Glutamatergic neuron (in vitro differentiated cells): ENCODE measurements around the gene SH2D2A. TPM values are rescaled to one million over a fixed set of nuclear protein-coding genes. Genes with fewer than 3 reads are reported as not detected.

Experiments used
- DNase-seq: peaks from one replicate; pipeline ENCODE4 v3.0.0; 2022
- H3K27ac Mint-ChIP-seq: one replicate; pipeline ENCODE4 v1.8.0; 2020; ENCODE audit warnings: mild to moderate bottlenecking, mixed read lengths, inconsistent platforms; ENCODE audit not compliant: unreplicated experiment
- H3K27me3 Mint-ChIP-seq: one replicate; pipeline ENCODE4 v1.8.0; 2020; ENCODE audit warnings: mild to moderate bottlenecking, moderate library complexity, mixed read lengths, inconsistent platforms; ENCODE audit not compliant: unreplicated experiment
- H3K36me3 Mint-ChIP-seq: one replicate; pipeline ENCODE4 v1.8.0; 2020; ENCODE audit warnings: mild to moderate bottlenecking, mixed read lengths, inconsistent platforms; ENCODE audit not compliant: unreplicated experiment
- H3K4me1 Mint-ChIP-seq: one replicate; pipeline ENCODE4 v1.8.0; 2020; ENCODE audit warnings: mild to moderate bottlenecking, low read depth, mixed read lengths, inconsistent platforms; ENCODE audit not compliant: unreplicated experiment
- H3K4me3 Mint-ChIP-seq: one replicate; pipeline ENCODE4 v1.8.0; 2020; ENCODE audit warnings: mild to moderate bottlenecking, mixed read lengths, inconsistent platforms; ENCODE audit not compliant: unreplicated experiment
- H3K9me3 Mint-ChIP-seq: one replicate; pipeline ENCODE4 v1.8.0; 2020; ENCODE audit warnings: mild to moderate bottlenecking, moderate library complexity, mixed read lengths, inconsistent platforms; ENCODE audit not compliant: unreplicated experiment
- CTCF ChIP-seq: fragments of 200-600 bp; sonication (generic); IDR thresholded peaks from one replicate; pipeline ENCODE4 v1.5.0; 2021; ENCODE audit not compliant: partially characterized antibody, unreplicated experiment
- total RNA-seq: library from RNA; stranded (reverse); fragmentation: NEBNext Ultra II Directional; extraction: Animal tissue kit (Norgen Biotek cat#: 25700); gene quantifications from one replicate; pipeline ENCODE4 v1.2.1, GENCODE V29; 2021; ENCODE audit not compliant: unreplicated experiment

The SH2D2A gene
- total RNA-seq, 1 donor from 2014 or later: 0.86 TPM

GRCh38 chr1:156804572-156805243 lies 11.9 kb downstream of the SH2D2A start:
- Mint-ChIP-seq H3K27ac (peak overlapping the region; percentile 54), H3K36me3 (no peaks in the 10 kb centered on the region), H3K4me1 (peaks cover 14% of the 10 kb centered on the region), H3K4me3 (peak overlapping the region; percentile 19), H3K27me3 (peaks cover 11% of the 10 kb centered on the region), H3K9me3 (peaks cover 2% of the 10 kb centered on the region)
- TF ChIP-seq CTCF: no peak
- DNase-seq: no peak

GRCh38 chr1:156804026-156804425 lies 12.6 kb downstream of the SH2D2A start:
- Mint-ChIP-seq H3K27me3 (peaks cover 11% of the 10 kb centered on the region), H3K9me3 (peaks cover 2% of the 10 kb centered on the region), H3K4me3 (no peak overlapping the region), H3K27ac (peak overlapping the region; percentile 54), H3K4me1 (peaks cover 14% of the 10 kb centered on the region), H3K36me3 (no peaks in the 10 kb centered on the region)
- DNase-seq: no peak
- TF ChIP-seq CTCF: no peak

GRCh38 chr1:156803086-156803851 lies 13.4 kb downstream of the SH2D2A start:
- Mint-ChIP-seq H3K4me3 (no peak overlapping the region), H3K27me3 (peaks cover 11% of the 10 kb centered on the region), H3K4me1 (peaks cover 14% of the 10 kb centered on the region), H3K36me3 (no peaks in the 10 kb centered on the region), H3K27ac (no peak overlapping the region), H3K9me3 (no peaks in the 10 kb centered on the region)
- no peak for TF ChIP-seq CTCF
- DNase-seq: no peak

GRCh38 chr1:156802421-156802935 lies 14.2 kb downstream of the SH2D2A start:
- H3K9me3 Mint-ChIP-seq: no peaks in the 10 kb centered on the region
- no peak for DNase-seq
- H3K4me1 Mint-ChIP-seq: peaks cover 14% of the 10 kb centered on the region
- no peak for TF ChIP-seq CTCF
- H3K36me3 Mint-ChIP-seq: no peaks in the 10 kb centered on the region
- H3K27me3 Mint-ChIP-seq: peaks cover 6% of the 10 kb centered on the region
- no peak overlapping the region for H3K27ac Mint-ChIP-seq
- no peak overlapping the region for H3K4me3 Mint-ChIP-seq
